IMR-90 (cell line): Measurements from ENCODE around the gene GIMAP1. TPM values are rescaled to one million over a fixed set of nuclear protein-coding genes. Genes with fewer than 3 reads are reported as not detected.

Experiments used
- ATAC-seq: fragments of 200-7000 bp; cut with Tn5 transposase; 2 replicates; pipeline ENCODE4 v1.9.1; 2020; ENCODE audit warnings: low read depth, mild to moderate bottlenecking, moderate library complexity
- BruUV-seq: library from RNA; stranded (reverse); fragments of 400-500 nt; replicated peaks from 2 replicates; lab custom pipeline; 2021; lab: Mats Ljungman, UMichigan
- CTCF ChIA-PET: fragments of 300-600 bp; formaldehyde crosslinking; extraction: SDS; loops from one replicate; lab custom pipeline; 2021; ENCODE audit warnings: antibody characterized with exemption; lab: Yijun Ruan, JAX
- POLR2A ChIA-PET: fragments of 300-600 bp; sonication (Branson Sonifier 250); formaldehyde crosslinking; loops from one replicate; lab custom pipeline; 2022; ENCODE audit warnings: antibody characterized with exemption; ENCODE audit not compliant: unreplicated experiment; lab: Charles Lee
- DNase-seq: peaks from one replicate; pipeline ENCODE4 v3.0.0; 2013
- H2AFZ ChIP-seq: replicated peaks from 2 replicates; pipeline ENCODE3; 2013; ENCODE audit warnings: low read length, mild to moderate bottlenecking; ENCODE audit not compliant: poor library complexity
- H2AK5ac ChIP-seq: 2 replicates; pipeline ENCODE4 v1.6.1; 2013; ENCODE audit warnings: low read depth, low read length, inconsistent platforms
- H2AK9ac ChIP-seq: replicated peaks from 2 replicates; pipeline ENCODE3; 2013; ENCODE audit warnings: mild to moderate bottlenecking, low read depth, low read length, moderate library complexity; ENCODE audit not compliant: poor library complexity
- H2BK120ac ChIP-seq: 2 replicates; pipeline ENCODE4 v1.6.1; 2013; ENCODE audit warnings: low read depth, low read length, inconsistent platforms
- H2BK15ac ChIP-seq: 3 replicates; pipeline ENCODE4 v1.6.1; 2013; ENCODE audit warnings: low read depth, low read length, inconsistent platforms
- H2BK20ac ChIP-seq: 2 replicates; pipeline ENCODE4 v1.6.1; 2013; ENCODE audit warnings: low read depth, mild to moderate bottlenecking, inconsistent platforms, low read length, moderate library complexity
- H2BK5ac ChIP-seq: 2 replicates; pipeline ENCODE4 v1.6.1; 2013; ENCODE audit warnings: mild to moderate bottlenecking, low read depth, low read length, inconsistent platforms; ENCODE audit not compliant: poor library complexity, severe bottlenecking
- H3K14ac ChIP-seq: replicated peaks from 2 replicates; pipeline ENCODE4 v1.6.1; 2013; ENCODE audit warnings: low read depth, low read length, inconsistent platforms
- H3K18ac ChIP-seq: 2 replicates; pipeline ENCODE4 v1.6.1; 2013; ENCODE audit warnings: low read depth, low read length, control low read depth
- H3K23ac ChIP-seq: 2 replicates; pipeline ENCODE4 v1.6.1; 2013; ENCODE audit warnings: low read depth, low read length, inconsistent platforms
- H3K27ac ChIP-seq: 2 replicates; pipeline ENCODE4 v1.5.1; 2013; ENCODE audit warnings: mild to moderate bottlenecking, control low read depth, low read length; ENCODE audit not compliant: insufficient read depth
- H3K27me3 ChIP-seq: 2 replicates; pipeline ENCODE4 v1.6.1; 2013; ENCODE audit warnings: low read length; ENCODE audit not compliant: control insufficient read depth, insufficient read depth
- H3K36me3 ChIP-seq: 2 replicates; pipeline ENCODE4 v1.6.1; 2013; ENCODE audit warnings: low read length, mixed read lengths; ENCODE audit not compliant: control insufficient read depth, insufficient read depth
- H3K4ac ChIP-seq: 2 replicates; pipeline ENCODE4 v1.6.1; 2013; ENCODE audit warnings: low read depth, low read length, inconsistent platforms
- H3K4me1 ChIP-seq: 2 replicates; pipeline ENCODE4 v1.6.1; 2013; ENCODE audit warnings: low read length, mixed read lengths; ENCODE audit not compliant: control insufficient read depth, insufficient read depth
- H3K4me2 ChIP-seq: 2 replicates; pipeline ENCODE4 v1.6.1; 2013; ENCODE audit warnings: low read depth, mild to moderate bottlenecking, control low read depth, low read length, moderate library complexity
- H3K4me3 ChIP-seq: 2 replicates; pipeline ENCODE4 v1.5.1; 2013; ENCODE audit warnings: low read depth, mild to moderate bottlenecking, control low read depth, low read length, moderate library complexity; ENCODE audit not compliant: insufficient read depth
- H3K56ac ChIP-seq: 2 replicates; pipeline ENCODE4 v1.6.1; 2013; ENCODE audit warnings: low read length, inconsistent platforms; ENCODE audit not compliant: insufficient read depth; ENCODE audit errors: extremely low read depth
- H3K79me1 ChIP-seq, 2 experiments: 2 replicates each; pipeline ENCODE4 v1.6.1; 2013; ENCODE audit warnings: low read length in 2 of 2, inconsistent platforms in 1 of 2, low read depth in 1 of 2
- H3K9ac ChIP-seq: 2 replicates; pipeline ENCODE4 v1.6.1; 2013; ENCODE audit warnings: low read depth, low read length, control low read depth
- H3K9me1 ChIP-seq: 2 replicates; pipeline ENCODE4 v1.6.1; 2013; ENCODE audit warnings: low read length, inconsistent platforms; ENCODE audit not compliant: insufficient read depth
- H3K9me3 ChIP-seq: 2 replicates; pipeline ENCODE4 v1.6.1; 2013; ENCODE audit warnings: low read length; ENCODE audit not compliant: control insufficient read depth, insufficient read depth
- H4K20me1 ChIP-seq: 2 replicates; pipeline ENCODE4 v1.6.1; 2013; ENCODE audit warnings: low read length, inconsistent platforms; ENCODE audit not compliant: insufficient read depth
- H4K5ac ChIP-seq: 2 replicates; pipeline ENCODE4 v1.6.1; 2013; ENCODE audit warnings: mild to moderate bottlenecking, low read depth, low read length, control low read depth
- H4K8ac ChIP-seq, 2 experiments: 2 replicates each; pipeline ENCODE4 v1.6.1; 2013; ENCODE audit warnings: low read depth in 2 of 2, low read length in 2 of 2, control low read depth in 1 of 2, inconsistent platforms in 1 of 2
- H4K91ac ChIP-seq: 2 replicates; pipeline ENCODE4 v1.6.1; 2013; ENCODE audit warnings: low read depth, low read length, inconsistent platforms; ENCODE audit not compliant: insufficient read depth
- BHLHE40 ChIP-seq: fragments of 150-350 bp; IDR thresholded peaks from 2 replicates; pipeline ENCODE4 v1.6.1; 2016; ENCODE audit warnings: mild to moderate bottlenecking, low read depth, low read length
- CTCF ChIP-seq: conservative IDR thresholded peaks from 2 replicates; pipeline ENCODE4 v1.5.1; 2012; ENCODE audit warnings: mild to moderate bottlenecking, low read depth, low read length, improper control_type of control experiment
- FOS ChIP-seq: fragments of 150-350 bp; IDR thresholded peaks from 2 replicates; pipeline ENCODE4 v1.6.1; 2016; ENCODE audit warnings: low read depth, low read length
- MAFK ChIP-seq: IDR thresholded peaks from 2 replicates; pipeline ENCODE4 v1.6.1; 2012; ENCODE audit warnings: low read depth, low read length, improper control_type of control experiment
- MAZ ChIP-seq: IDR thresholded peaks from 2 replicates; pipeline ENCODE4 v1.6.1; 2012; ENCODE audit warnings: low read depth, mild to moderate bottlenecking, low read length, improper control_type of control experiment, moderate library complexity, borderline replicate concordance
- MXI1 ChIP-seq: IDR thresholded peaks from 2 replicates; pipeline ENCODE4 v1.6.1; 2012; ENCODE audit warnings: low read depth, mild to moderate bottlenecking, low read length, moderate library complexity, borderline replicate concordance
- RCOR1 ChIP-seq: IDR thresholded peaks from 2 replicates; pipeline ENCODE4 v1.6.1; 2012; ENCODE audit warnings: mild to moderate bottlenecking, low read length, improper control_type of control experiment; ENCODE audit not compliant: insufficient replicate concordance
- RFX5 ChIP-seq: IDR thresholded peaks from 2 replicates; pipeline ENCODE4 v1.8.0; 2012; ENCODE audit warnings: low read depth, mild to moderate bottlenecking, low read length, moderate library complexity
- USF2 ChIP-seq: fragments of 150-350 bp; IDR thresholded peaks from 2 replicates; pipeline ENCODE4 v1.6.1; 2017; ENCODE audit warnings: mild to moderate bottlenecking, antibody characterized with exemption, low read length, low read depth
- WGBS, 2 experiments: methylation state at CpG; one replicate each; pipeline versions ENCODE4 v1.1.5 to v1.1.7; 2013; ENCODE audit warnings: missing lambda C conversion rate in 2 of 2; ENCODE audit not compliant: insufficient read length in 1 of 2; ENCODE audit errors: extremely low coverage in 2 of 2; 5-methylcytosine and 5-hydroxymethylcytosine counted together
- dilution Hi-C: fragments of 300-500 bp; cut with HindIII; formaldehyde crosslinking; loops from one replicate; pipeline ENCODE4 v1.14.3; 2018; ENCODE audit warnings: low sequenced_read_pairs; ENCODE audit not compliant: unreplicated experiment
- in situ Hi-C: fragments of 300-500 bp; cut with MboI; formaldehyde crosslinking; loops from 3 replicates; pipeline ENCODE4 v1.14.3; 2019; ENCODE audit warnings: low sequenced_read_pairs, inconsistent platforms, mixed read lengths
- intact Hi-C: fragments of 100-400 bp; cut with micrococcal nuclease; formaldehyde crosslinking; loops from 2 replicates; pipeline ENCODE4 v1.10.0; 2022
- polyA plus RNA-seq, 3 experiments: library from polyadenylated mRNA; depleted of rRNA; stranded (reverse); fragments of >200 nt; gene quantifications; 2 replicates each; pipeline ENCODE4 v1.2.3, GENCODE V29; 2012; ENCODE audit warnings: low replicate concordance in 1 of 3
- total RNA-seq: library from RNA; depleted of rRNA; stranded (reverse); fragments of >200 nt; gene quantifications from 2 replicates; pipeline ENCODE4 v1.2.3, GENCODE V29; 2012

GIMAP1 gene
- total and polyA plus RNA-seq, 2 of the 4 experiments (the other 2 are of a cell fraction), result not detected

- Histone ChIP-seq H3K9ac (no peak overlapping the region), H2BK5ac (no peak overlapping the region), H3K36me3 (no peaks in the 10 kb centered on the region), H3K4me3 (no peak overlapping the region), H3K4me2 (no peak overlapping the region), H3K79me1 (no peaks in the 10 kb centered on the region), H4K8ac (no peak overlapping the region), H3K56ac (no peak overlapping the region), H3K9me3 (no peaks in the 10 kb centered on the region), H2AK9ac (no peak overlapping the region), H3K27ac (no peak overlapping the region), H3K4ac (no peak overlapping the region), H2BK20ac (no peak overlapping the region), H3K27me3 (no peaks in the 10 kb centered on the region), H3K18ac (no peak overlapping the region), H4K91ac (no peak overlapping the region), H3K14ac (no peak overlapping the region), H3K23ac (no peak overlapping the region), H3K9me1 (no peaks in the 10 kb centered on the region), H4K5ac (no peak overlapping the region), H2BK120ac (no peak overlapping the region), H4K20me1 (no peaks in the 10 kb centered on the region), H3K4me1 (no peaks in the 10 kb centered on the region), H2AK5ac (no peak overlapping the region), H2AFZ (no peak overlapping the region), H2BK15ac (no peak overlapping the region)
- DNase-seq, result no peak
- 43% methylated on average over 1 of the region's 4 CpGs; no CpG with 5 or more reads in 1 of the 2 experiments for WGBS, 2 experiments
- no peak for ATAC-seq
- no TSS peak for BruUV-seq
- intact Hi-C loops, result no loop called here
- ChIA-PET CTCF (no interaction called here), POLR2A (no interaction called here)
- dilution Hi-C loops, result no loop called here
- in situ Hi-C loops, result no loop called here
- TF ChIP-seq MAFK (no peak), RCOR1 (no peak), BHLHE40 (no peak), FOS (no peak), USF2 (no peak), MXI1 (no peak), MAZ (no peak), RFX5 (no peak), CTCF (no peak)
Measured at GRCh38 chr7:150717814-150718420, 1.5 kb downstream of the GIMAP1 start.
